Measurements from ENCODE around the gene HRH4.
A peak's percentile ranks its signal among the peaks of the same experiment; 100 is the strongest.

The HRH4 gene

GRCh38 chr18:24436939-24437338, 23.5 kb upstream of the HRH4 start:
- Mint-ChIP-seq H3K27ac (peak overlapping the region; percentile 34), H3K27me3 (ENCODE audit: low read depth, poor library complexity) (no peaks in the 10 kb centered on the region), H3K4me3 (no peak overlapping the region), H3K4me1 (no peaks in the 10 kb centered on the region), H3K36me3 (ENCODE audit: low read depth) (peaks cover 85% of the 10 kb centered on the region), H3K9me3 (no peaks in the 10 kb centered on the region)
- no peak for DNase-seq
- TF ChIP-seq CTCF (IDR thresholded peaks at IDR 0.05), result no peak

GRCh38 chr18:24443870-24444269, 16.6 kb upstream of the HRH4 start:
- Mint-ChIP-seq H3K36me3 (ENCODE audit: low read depth) (peaks cover 81% of the 10 kb centered on the region), H3K27me3 (ENCODE audit: low read depth, poor library complexity) (no peaks in the 10 kb centered on the region), H3K27ac (no peak overlapping the region), H3K4me3 (no peak overlapping the region), H3K4me1 (no peaks in the 10 kb centered on the region), H3K9me3 (no peaks in the 10 kb centered on the region)
- DNase-seq, result no peak
- no peak for TF ChIP-seq CTCF (IDR thresholded peaks at IDR 0.05)

- H3K27me3 Mint-ChIP-seq (ENCODE audit: low read depth, poor library complexity), result no peaks in the 10 kb centered on the region
- H3K4me3 Mint-ChIP-seq, result no peak overlapping the region
- H3K9me3 Mint-ChIP-seq, result no peaks in the 10 kb centered on the region
- peaks cover 80% of the 10 kb centered on the region for H3K36me3 Mint-ChIP-seq (ENCODE audit: low read depth)
- TF ChIP-seq CTCF (IDR thresholded peaks at IDR 0.05), result no peak
- no peaks in the 10 kb centered on the region for H3K4me1 Mint-ChIP-seq
- DNase-seq, result no peak
- no peak overlapping the region for H3K27ac Mint-ChIP-seq
These were observed 14.0 kb upstream of the HRH4 start for GRCh38 chr18:24446453-24446852.

GRCh38 chr18:24446953-24447538, 13.4 kb upstream of the HRH4 start:
- no peak for TF ChIP-seq CTCF (IDR thresholded peaks at IDR 0.05)
- no peak for DNase-seq
- Mint-ChIP-seq H3K36me3 (ENCODE audit: low read depth) (peaks cover 79% of the 10 kb centered on the region), H3K9me3 (no peaks in the 10 kb centered on the region), H3K27me3 (ENCODE audit: low read depth, poor library complexity) (no peaks in the 10 kb centered on the region), H3K4me1 (no peaks in the 10 kb centered on the region), H3K4me3 (no peak overlapping the region), H3K27ac (no peak overlapping the region)

DNA sequence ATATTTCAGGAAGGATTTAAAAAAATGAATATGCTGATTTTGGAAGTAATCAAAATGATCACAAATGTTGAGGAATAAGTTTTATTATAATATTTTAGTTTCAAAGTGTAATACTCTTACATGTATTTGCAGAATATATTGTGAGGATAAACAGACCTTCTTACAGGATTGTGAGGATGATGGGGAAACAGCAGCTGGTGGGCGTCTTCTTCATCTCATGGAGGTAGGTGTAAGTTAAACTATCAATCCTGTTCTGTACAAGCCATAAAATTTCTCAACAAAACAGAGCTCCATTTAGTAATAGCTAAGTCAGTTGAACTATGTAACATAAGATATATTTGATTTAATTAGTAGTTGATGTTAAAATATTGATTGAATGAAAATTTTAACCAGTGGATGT, 12.5 kb upstream of the HRH4 start:
- H3K27ac Mint-ChIP-seq, result no peak overlapping the region
- TF ChIP-seq CTCF (IDR thresholded peaks at IDR 0.05), result no peak

GRCh38 chr18:24456549-24456948, 3.9 kb upstream of the HRH4 start:
- peaks cover 27% of the 10 kb centered on the region for H3K9me3 Mint-ChIP-seq
- TF ChIP-seq CTCF (IDR thresholded peaks at IDR 0.05), result no peak
- H3K4me1 Mint-ChIP-seq, result no peaks in the 10 kb centered on the region

More for the DNA sequence above, 12.5 kb upstream of the HRH4 start:
- H3K4me1 Mint-ChIP-seq, result no peaks in the 10 kb centered on the region
- DNase-seq, result no peak
- H3K4me3 Mint-ChIP-seq, result no peak overlapping the region
- H3K36me3 Mint-ChIP-seq (ENCODE audit: low read depth), result peaks cover 80% of the 10 kb centered on the region
- no peaks in the 10 kb centered on the region for H3K9me3 Mint-ChIP-seq
- H3K27me3 Mint-ChIP-seq (ENCODE audit: low read depth, poor library complexity), result no peaks in the 10 kb centered on the region

More at GRCh38 chr18:24456549-24456948, 3.9 kb upstream of the HRH4 start:
- DNase-seq, result no peak
- no peak overlapping the region for H3K27ac Mint-ChIP-seq
- H3K36me3 Mint-ChIP-seq (ENCODE audit: low read depth), result peaks cover 52% of the 10 kb centered on the region
- no peaks in the 10 kb centered on the region for H3K27me3 Mint-ChIP-seq (ENCODE audit: low read depth, poor library complexity)
- H3K4me3 Mint-ChIP-seq, result no peak overlapping the region

Measured in nephron progenitor cell (in vitro differentiated cells).